Breast epithelium (tissue), 4 donors: ENCODE data around the gene OTUD3. TPM values are rescaled to one million over a fixed set of nuclear protein-coding genes. Genes with fewer than 3 reads are reported as not detected.
"Not testable (repeated sequence)": the region's sequence is repeated elsewhere in the genome, so short reads cannot be mapped to it uniquely, and the experiment has no call there.

Source experiments
- DNase-seq, 2 donors: peaks; one replicate each; pipeline ENCODE4 v3.0.0-alpha.2; 2019; ENCODE audit warnings: low spot score in 2 of 2
- H3K27ac ChIP-seq, 2 donors: fragments of 200-600 bp; sonication (generic) in 1 of 2; one replicate each; pipeline ENCODE4 v1.5.1; 2016 to 2019; ENCODE audit warnings: mild to moderate bottlenecking in 1 of 2
- H3K27me3 ChIP-seq, 2 donors: fragments of 200-600 bp; sonication (generic) in 1 of 2; one replicate each; pipeline versions ENCODE4 v1.5.1 to v1.6.0; 2017 to 2019; ENCODE audit warnings: control low read depth in 1 of 2, mild to moderate bottlenecking in 1 of 2
- H3K36me3 ChIP-seq: fragments of 200-600 bp; one replicate; pipeline ENCODE4 v1.5.1; 2019
- H3K4me1 ChIP-seq, 2 donors: fragments of 200-600 bp; sonication (generic); one replicate each; pipeline ENCODE4 v1.5.1; 2016 to 2019; ENCODE audit warnings: control low read depth in 1 of 2
- H3K4me3 ChIP-seq, 3 donors: fragments of 200-600 bp; sonication (generic); 1 replicate in 2 of 3; 2 replicates in 1 of 3; pipeline ENCODE4 v1.5.1; 2016 to 2019; ENCODE audit warnings: mild to moderate bottlenecking in 3 of 3, moderate library complexity in 2 of 3
- H3K9me3 ChIP-seq, 2 donors: fragments of 200-600 bp; sonication (generic) in 1 of 2; one replicate each; pipeline ENCODE4 v1.5.1; 2016 to 2019; ENCODE audit warnings: control low read depth in 1 of 2
- CTCF ChIP-seq, 3 donors: fragments of 450-650 bp; IDR thresholded peaks; one replicate each; pipeline ENCODE4 v1.5.1; 2016 to 2017; ENCODE audit warnings: antibody characterized with exemption in 3 of 3, mild to moderate bottlenecking in 3 of 3, moderate library complexity in 3 of 3
- POLR2A ChIP-seq: fragments of 450-650 bp; IDR thresholded peaks from one replicate; pipeline ENCODE4 v1.6.1; 2016; ENCODE audit warnings: antibody characterized with exemption, mild to moderate bottlenecking, moderate library complexity
- POLR2AphosphoS5 ChIP-seq, 3 donors: sonication (generic); formaldehyde crosslinking; IDR thresholded peaks; one replicate each; pipeline ENCODE4 v1.6.1; 2017; ENCODE audit warnings: antibody characterized with exemption in 3 of 3
- intact Hi-C: fragments of 100-400 bp; cut with DNase I; formaldehyde crosslinking; loops from one replicate; pipeline ENCODE4 v1.15.1; 2023; ENCODE audit warnings: low total_unique reads
- total RNA-seq, 3 donors: library from RNA; depleted of rRNA; stranded (reverse); fragments of >200 nt; gene quantifications; one replicate each; pipeline ENCODE4 v1.1.0, GENCODE V29; 2016

Gene OTUD3
- total RNA-seq, 3 donors from 2014 or later: 5.8 to 11.1 (median 8.5) TPM

DNA sequence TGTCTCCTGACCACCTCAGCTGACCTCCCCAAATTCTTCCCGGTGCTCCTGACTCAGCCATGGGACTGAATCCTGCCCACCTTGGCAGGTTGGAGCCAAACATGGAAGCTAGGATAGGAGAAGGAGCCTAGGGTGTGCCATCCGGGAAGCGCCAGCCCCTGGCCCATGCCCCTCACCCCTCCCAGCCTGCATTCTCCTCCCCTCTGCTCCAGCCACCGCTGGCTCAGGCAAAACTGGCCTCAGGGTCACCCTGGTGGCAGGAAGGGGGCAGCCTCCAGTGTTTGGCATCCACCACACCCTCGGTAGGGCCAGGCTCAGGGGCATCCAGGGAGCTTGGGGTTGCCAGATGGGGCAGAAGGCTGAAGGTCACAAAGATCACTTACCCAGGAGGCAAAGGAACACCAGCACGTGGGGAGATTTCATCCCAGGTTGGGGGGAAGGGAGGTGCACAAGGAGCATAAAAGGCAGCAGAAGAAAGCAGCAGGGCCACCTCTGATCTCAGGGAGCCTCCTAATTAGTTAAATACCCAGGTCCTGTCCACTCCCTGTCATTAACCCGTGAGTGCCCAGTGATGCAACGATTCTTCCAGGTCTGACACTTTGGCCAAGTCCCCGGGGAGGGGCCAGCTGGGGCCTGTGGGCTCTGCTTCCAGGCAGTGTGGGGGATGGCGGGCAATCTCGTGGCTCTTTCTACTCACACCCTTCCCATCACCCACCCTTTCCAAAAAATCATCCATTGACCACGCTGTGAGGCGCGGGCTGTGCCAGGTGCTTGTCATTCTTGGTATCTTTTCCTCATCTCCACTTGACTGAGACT lies 41.1 kb downstream of the OTUD3 start, which contains the start of gene PLA2G2E:
PLA2G2E (minus strand) TSS at position 481 of the 816 bp plus-strand sequence; CDS start at position 423, 58 bp downstream.
- TF ChIP-seq CTCF (IDR thresholded peaks at IDR 0.05): no peak
- no peak for TF ChIP-seq POLR2AphosphoS5 (IDR thresholded peaks at IDR 0.05)
- TF ChIP-seq POLR2A: no peak
- H3K9me3 ChIP-seq: no peaks in the 10 kb centered on the region
- no peaks in the 10 kb centered on the region for H3K4me1 ChIP-seq
- DNase-seq: no peak
- H3K27me3 ChIP-seq: no peaks in the 10 kb centered on the region
- no peak within 1 kb of the TSS for H3K4me3 ChIP-seq
- no peaks in the 10 kb centered on the region for H3K36me3 ChIP-seq
- H3K27ac ChIP-seq: no peak within 1 kb of the TSS
- intact Hi-C loops: no loop called here

GRCh38 chr1:19923953-19924346 lies 41.8 kb downstream of the OTUD3 start:
- no peaks in the 10 kb centered on the region for H3K4me1 ChIP-seq
- no peak for DNase-seq
- TF ChIP-seq CTCF (IDR thresholded peaks at IDR 0.05) (no peak), POLR2A (no peak), POLR2AphosphoS5 (IDR thresholded peaks at IDR 0.05) (no peak)
- intact Hi-C loops: no loop called here
- H3K4me3 ChIP-seq: no peak overlapping the region
- H3K27me3 ChIP-seq: no peaks in the 10 kb centered on the region
- no peaks in the 10 kb centered on the region for H3K9me3 ChIP-seq
- H3K27ac ChIP-seq: no peak overlapping the region
- no peaks in the 10 kb centered on the region for H3K36me3 ChIP-seq

DNA sequence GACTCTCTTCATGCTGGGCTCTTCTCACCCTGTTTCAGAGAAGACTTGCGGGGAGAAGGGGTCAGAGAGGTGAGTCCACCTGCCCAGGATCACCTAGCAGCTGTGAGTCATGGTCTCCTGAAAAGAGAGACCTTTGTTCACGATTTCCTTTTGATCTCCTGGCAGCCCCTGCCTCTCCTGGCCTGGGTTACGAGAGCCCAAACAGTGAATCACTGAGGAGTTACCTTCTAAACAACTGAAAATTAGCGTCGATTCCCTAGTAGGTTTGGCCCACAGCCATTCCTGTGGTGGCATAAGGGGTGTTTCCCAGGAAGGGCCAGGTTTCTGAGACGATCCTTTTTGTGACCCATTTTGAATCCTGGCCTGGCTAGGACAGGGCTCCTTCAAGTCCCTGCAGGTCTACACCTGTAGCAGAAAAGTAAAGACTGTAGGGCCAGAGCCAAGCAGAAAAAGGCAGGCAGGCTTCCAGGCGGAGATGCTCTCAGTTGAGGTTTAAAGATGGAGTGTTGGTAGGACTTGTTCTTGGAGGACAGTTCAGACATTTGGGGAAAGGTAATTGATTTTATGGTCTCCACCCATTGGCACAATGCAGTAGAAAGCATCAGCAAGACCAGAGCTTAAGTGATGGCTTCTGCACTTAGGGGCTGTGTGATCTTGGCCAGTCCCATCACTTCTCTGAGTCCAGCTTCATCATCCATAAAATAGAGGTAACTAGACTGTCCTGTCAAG lies 43.3 kb downstream of the OTUD3 start:
- Histone ChIP-seq H3K4me1 (no peaks in the 10 kb centered on the region), H3K36me3 (no peaks in the 10 kb centered on the region), H3K9me3 (no peaks in the 10 kb centered on the region), H3K27me3 (no peaks in the 10 kb centered on the region), H3K27ac (no peak overlapping the region), H3K4me3 (no peak overlapping the region)
- TF ChIP-seq POLR2AphosphoS5 (IDR thresholded peaks at IDR 0.05) (no peak), CTCF (IDR thresholded peaks at IDR 0.05) (no peak)
- intact Hi-C loops: no loop called here
- no peak for DNase-seq

GRCh38 chr1:19926296-19927129 lies 44.3 kb downstream of the OTUD3 start:
- H3K36me3 ChIP-seq: no peaks in the 10 kb centered on the region
- no peak overlapping the region for H3K4me3 ChIP-seq
- no peaks in the 10 kb centered on the region for H3K27me3 ChIP-seq
- intact Hi-C loops: no loop called here
- TF ChIP-seq POLR2A (no peak), CTCF (IDR thresholded peaks at IDR 0.05) (no peak), POLR2AphosphoS5 (IDR thresholded peaks at IDR 0.05) (no peak)
- peaks cover 0 to 9% of the 10 kb centered on the region in 2 donors for H3K9me3 ChIP-seq
- no peak for DNase-seq
- H3K27ac ChIP-seq: no peak overlapping the region
- H3K4me1 ChIP-seq: no peaks in the 10 kb centered on the region

GRCh38 chr1:19927130-19927421 lies 44.9 kb downstream of the OTUD3 start:
- H3K27me3 ChIP-seq, H3K4me3 ChIP-seq, H3K4me1 ChIP-seq, DNase-seq, H3K27ac ChIP-seq, H3K36me3 ChIP-seq, intact Hi-C loops: not testable (repeated sequence)
- H3K9me3 ChIP-seq: peaks cover 0 to 12% of the 10 kb centered on the region in 2 donors
